Body of pancreas (tissue), 4 donors: ENCODE data around the gene SETD1A. TPM values are rescaled to one million over a fixed set of nuclear protein-coding genes. Genes with fewer than 3 reads are reported as not detected.
A peak's percentile ranks its signal among the peaks of the same experiment; 100 is the strongest.

ENCODE experiments used
- ATAC-seq: fragments of 150-250 bp; one replicate; pipeline ENCODE4 v1.9.1; 2016
- DNase-seq, 4 donors: peaks; one replicate each; pipeline ENCODE4 v3.0.0-alpha.2; 2019
- H3K27ac ChIP-seq, 4 donors: fragments of 200-600 bp; sonication (generic); 1 replicate in 3 of 4; 2 replicates in 1 of 4; pipeline versions ENCODE4 v1.5.1 to v1.6.1; 2016 to 2019; ENCODE audit warnings: mild to moderate bottlenecking in 1 of 4, mixed read lengths in 1 of 4, moderate library complexity in 1 of 4
- H3K27me3 ChIP-seq, 2 donors: fragments of 200-600 bp; sonication (generic); one replicate each; pipeline ENCODE4 v1.6.0; 2016; ENCODE audit warnings: mild to moderate bottlenecking in 1 of 2
- H3K36me3 ChIP-seq, 2 donors: fragments of 200-600 bp; sonication (generic); replicated peaks in 1 of 2; 2 replicates each; pipeline ENCODE4 v1.5.1; 2016; ENCODE audit warnings: low read depth in 2 of 2; ENCODE audit not compliant: insufficient read depth in 1 of 2
- H3K4me1 ChIP-seq: fragments of 200-600 bp; sonication (generic); one replicate; pipeline ENCODE4 v1.6.0; 2016
- H3K4me3 ChIP-seq, 2 donors: fragments of 200-600 bp; sonication (generic); 1 replicate in 1 of 2; 2 replicates in 1 of 2; pipeline ENCODE4 v1.5.1; 2016 to 2019
- H3K9me3 ChIP-seq, 3 donors: fragments of 200-600 bp; sonication (generic); 1 replicate in 2 of 3; 2 replicates in 1 of 3; pipeline ENCODE4 v1.5.1; 2016
- POLR2A ChIP-seq, 3 donors: fragments of 450-650 bp; IDR thresholded peaks; one replicate each; pipeline ENCODE4 v1.6.1; 2016; ENCODE audit warnings: antibody characterized with exemption in 3 of 3, mild to moderate bottlenecking in 2 of 3
- WGBS, 2 donors: methylation state at CpG; one replicate each; pipeline ENCODE4 v1.1.5; 2017; 5-methylcytosine and 5-hydroxymethylcytosine counted together
- intact Hi-C: fragments of 100-400 bp; cut with DNase I; formaldehyde crosslinking; loops from one replicate; pipeline ENCODE4 v1.15.1; 2023
- total RNA-seq, 2 donors: library from RNA; depleted of rRNA; stranded (reverse); fragments of >200 nt; gene quantifications; one replicate each; pipeline ENCODE4 v1.1.0, GENCODE V29; 2016
- TF ChIP-seq, protein P1 (sequence below), 7 experiments: fragments of 450-650 bp in 4 of 7; fragments of 200-600 bp in 3 of 7; sonication (generic) in 3 of 7; IDR thresholded peaks; one replicate each; pipeline ENCODE4 v1.5.1; 2016 to 2019; ENCODE audit warnings: antibody characterized with exemption in 7 of 7

The SETD1A gene
- total RNA-seq, 2 donors from 2014 or later: 4.7 to 10.9 TPM

DNA sequence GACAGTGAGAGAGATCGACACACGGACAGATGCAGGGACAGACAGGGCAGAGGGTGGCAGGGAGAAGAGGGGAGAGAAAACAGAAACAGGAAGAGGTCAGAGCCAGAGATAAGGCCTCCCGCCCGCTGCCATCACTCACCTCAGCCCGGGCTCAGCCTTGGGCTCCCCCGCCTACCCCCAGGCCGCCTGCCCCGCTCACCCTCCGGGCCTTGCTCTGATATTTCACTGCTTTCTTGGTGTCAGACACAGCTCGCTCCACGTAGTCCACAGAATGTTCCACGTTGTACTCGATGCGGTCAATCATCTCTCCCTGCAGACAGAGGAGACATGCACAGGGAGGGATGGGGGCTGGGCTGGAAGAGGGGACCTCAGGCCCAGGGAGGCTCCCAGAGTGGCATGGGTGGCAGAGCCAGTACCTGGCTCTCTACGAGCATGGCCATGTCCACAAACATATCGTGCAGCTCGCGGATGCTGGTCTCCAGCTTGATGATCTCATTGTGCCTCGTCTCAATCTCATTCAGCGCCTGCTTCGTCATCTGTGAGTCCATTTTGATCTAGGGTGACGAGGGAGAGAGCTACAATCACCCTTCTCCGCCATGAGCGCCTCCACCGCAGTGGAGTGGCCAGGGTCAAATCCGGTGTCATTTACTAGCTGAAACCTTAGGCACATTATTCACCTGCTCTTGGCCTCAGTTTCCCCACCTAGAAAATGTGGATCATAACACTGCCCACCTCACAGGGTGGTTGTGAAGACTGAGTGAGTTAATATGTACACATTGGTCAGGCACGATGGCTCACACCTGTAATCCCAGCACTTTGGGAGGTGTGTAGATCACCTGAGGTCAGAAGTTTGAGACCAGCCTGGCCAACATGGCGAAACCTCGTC, 35.6 kb downstream of the SETD1A start:
- ATAC-seq (no peak), DNase-seq (no peak)
- H3K36me3 ChIP-seq: peaks cover 0 to 2% of the 10 kb centered on the region in 2 donors
- 67 to 81% methylated on average over 26 to 28 of the region's 29 CpGs for WGBS, 2 donors
- no peak overlapping the region for H3K4me3 ChIP-seq
- no peak overlapping the region for H3K27ac ChIP-seq
- intact Hi-C loops: no loop called here
- TF ChIP-seq, protein P1, sequence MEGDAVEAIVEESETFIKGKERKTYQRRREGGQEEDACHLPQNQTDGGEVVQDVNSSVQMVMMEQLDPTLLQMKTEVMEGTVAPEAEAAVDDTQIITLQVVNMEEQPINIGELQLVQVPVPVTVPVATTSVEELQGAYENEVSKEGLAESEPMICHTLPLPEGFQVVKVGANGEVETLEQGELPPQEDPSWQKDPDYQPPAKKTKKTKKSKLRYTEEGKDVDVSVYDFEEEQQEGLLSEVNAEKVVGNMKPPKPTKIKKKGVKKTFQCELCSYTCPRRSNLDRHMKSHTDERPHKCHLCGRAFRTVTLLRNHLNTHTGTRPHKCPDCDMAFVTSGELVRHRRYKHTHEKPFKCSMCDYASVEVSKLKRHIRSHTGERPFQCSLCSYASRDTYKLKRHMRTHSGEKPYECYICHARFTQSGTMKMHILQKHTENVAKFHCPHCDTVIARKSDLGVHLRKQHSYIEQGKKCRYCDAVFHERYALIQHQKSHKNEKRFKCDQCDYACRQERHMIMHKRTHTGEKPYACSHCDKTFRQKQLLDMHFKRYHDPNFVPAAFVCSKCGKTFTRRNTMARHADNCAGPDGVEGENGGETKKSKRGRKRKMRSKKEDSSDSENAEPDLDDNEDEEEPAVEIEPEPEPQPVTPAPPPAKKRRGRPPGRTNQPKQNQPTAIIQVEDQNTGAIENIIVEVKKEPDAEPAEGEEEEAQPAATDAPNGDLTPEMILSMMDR (IDR thresholded peaks at IDR 0.05): no peak
- H3K9me3 ChIP-seq: no peaks in the 10 kb centered on the region
- no peaks in the 10 kb centered on the region for H3K27me3 ChIP-seq
- peaks cover 17% of the 10 kb centered on the region for H3K4me1 ChIP-seq

DNA sequence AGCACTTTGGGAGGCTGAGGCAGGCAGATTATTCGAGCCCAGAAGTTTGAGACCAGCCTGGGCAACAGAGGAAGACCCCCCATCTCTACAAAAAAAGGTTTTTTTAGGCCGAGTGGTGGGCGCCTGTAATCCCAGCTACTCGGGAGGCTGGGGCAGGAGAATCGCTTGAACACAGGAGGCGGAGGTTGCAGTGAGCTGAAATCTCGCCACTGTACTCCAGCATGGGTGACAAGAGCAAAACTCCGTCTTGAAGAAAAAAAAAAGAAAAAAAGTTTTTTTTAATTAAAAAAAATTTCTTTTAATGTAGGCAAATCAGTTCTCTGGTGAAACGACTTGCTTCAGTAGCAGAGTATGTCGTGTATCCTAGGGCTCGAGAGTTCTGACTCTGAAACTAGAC, 38.4 kb downstream of the SETD1A start:
- DNase-seq (no peak), ATAC-seq (no peak)
- 81 to 82% methylated on average over 11 of the region's 11 CpGs for WGBS, 2 donors
- H3K36me3 ChIP-seq: no peaks in the 10 kb centered on the region
- intact Hi-C loops: no loop called here
- no peaks in the 10 kb centered on the region for H3K27me3 ChIP-seq
- no peak overlapping the region for H3K4me3 ChIP-seq
- peaks cover 27% of the 10 kb centered on the region for H3K4me1 ChIP-seq
- peak overlapping the region in 1 of 4 donors; percentile 81 for H3K27ac ChIP-seq
- TF ChIP-seq, protein P1 (IDR thresholded peaks at IDR 0.05): no peak
- no peak for TF ChIP-seq POLR2A (IDR thresholded peaks at IDR 0.05)
- no peaks in the 10 kb centered on the region for H3K9me3 ChIP-seq

DNA sequence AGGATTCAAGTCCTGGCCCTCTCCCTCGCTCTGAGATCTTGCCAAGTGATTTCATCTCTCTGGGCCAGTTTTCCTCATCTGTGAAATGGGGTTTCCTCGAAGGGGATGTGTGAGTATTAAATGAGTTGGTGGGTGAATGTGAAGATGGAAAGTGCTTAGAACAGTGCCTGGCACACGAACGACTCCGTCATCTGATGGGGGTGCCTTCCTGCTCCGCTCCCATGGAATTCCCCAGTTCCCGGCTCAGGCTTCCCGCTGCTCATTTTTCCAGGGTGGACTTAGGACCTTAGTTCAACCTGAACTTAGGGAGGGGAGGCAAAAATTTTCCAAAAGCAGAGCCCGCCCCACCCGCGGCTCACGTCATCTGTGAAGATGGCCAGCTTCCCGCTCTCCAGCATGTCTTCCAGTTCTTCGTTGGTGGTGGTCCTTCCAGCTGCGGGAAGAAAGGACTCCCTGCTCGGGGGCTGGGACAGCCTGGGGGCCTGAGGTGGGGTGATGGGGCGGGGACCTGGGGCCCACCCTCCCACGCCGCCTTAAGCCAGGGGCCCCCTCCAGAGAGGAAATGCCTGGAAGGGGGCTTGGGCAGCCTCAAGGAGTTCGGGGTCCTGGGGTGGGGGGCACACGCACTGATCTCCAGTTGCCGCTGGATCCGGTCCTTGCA, 38.9 kb downstream of the SETD1A start:
- Histone ChIP-seq H3K36me3 (no peaks in the 10 kb centered on the region), H3K27me3 (no peaks in the 10 kb centered on the region), H3K4me3 (no peak overlapping the region), H3K27ac (peak overlapping the region in 3 of 4 donors; percentile 3 to 81 (median 67)), H3K9me3 (no peaks in the 10 kb centered on the region), H3K4me1 (peaks cover 27% of the 10 kb centered on the region)
- peak; percentile 19 for ATAC-seq
- intact Hi-C loops: no loop called here
- 19 to 34% methylated on average over 11 to 23 of the region's 23 CpGs for whole genome bisulfite sequencing, 2 donors
- TF ChIP-seq, protein P1 (IDR thresholded peaks at IDR 0.05): no peak
- no peak for TF ChIP-seq POLR2A (IDR thresholded peaks at IDR 0.05)
- peak in 1 of 4 donors; percentile 31 for DNase-seq

DNA sequence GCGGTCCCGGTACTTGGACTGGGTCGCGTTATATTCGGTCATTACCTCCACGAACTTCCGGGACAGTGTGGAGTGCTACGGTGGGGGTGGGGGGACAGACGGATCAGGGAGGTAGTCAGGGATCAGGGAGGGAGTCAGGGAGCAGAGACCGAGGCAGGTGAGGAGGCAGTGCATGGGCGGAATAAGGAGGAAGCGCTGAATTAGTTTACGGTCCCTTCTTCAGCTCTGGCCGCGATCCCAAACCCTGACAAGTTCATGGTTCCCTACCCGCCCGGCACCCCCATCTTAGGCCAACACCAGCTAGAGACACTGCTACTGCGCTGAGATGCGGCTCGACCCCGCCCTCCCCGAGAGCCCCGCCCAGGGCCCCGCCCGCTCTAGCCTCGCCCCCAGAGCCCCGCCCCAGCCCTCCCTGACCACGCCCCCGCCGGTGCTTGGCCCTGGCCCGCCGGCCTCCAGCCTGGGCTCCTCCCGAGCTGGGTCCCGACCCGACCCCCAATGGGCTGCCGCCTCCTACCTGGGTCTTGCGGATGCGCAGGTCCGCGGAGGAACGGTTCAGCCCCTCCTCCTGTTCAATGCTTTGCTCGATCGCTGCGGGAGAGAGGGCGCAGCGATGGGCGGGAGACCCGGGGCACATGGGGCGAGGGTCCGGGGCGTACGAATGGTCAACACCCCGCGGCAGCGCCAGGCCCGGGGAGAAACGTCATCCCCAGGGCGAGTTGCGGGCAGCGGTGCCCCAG, 39.6 kb downstream of the SETD1A start:
- WGBS, 2 donors: 3% methylated on average over 19 to 36 of the region's 60 CpGs
- peak; percentile 79 to 86 (median 82) for DNase-seq
- intact Hi-C loops: no loop called here
- no peaks in the 10 kb centered on the region for H3K27me3 ChIP-seq
- TF ChIP-seq, protein P1 (IDR thresholded peaks at IDR 0.05): no peak
- TF ChIP-seq POLR2A (IDR thresholded peaks at IDR 0.05): peak; percentile 24 to 74 (median 60)
- no peaks in the 10 kb centered on the region for H3K9me3 ChIP-seq
- H3K36me3 ChIP-seq: no peaks in the 10 kb centered on the region
- peaks cover 33% of the 10 kb centered on the region for H3K4me1 ChIP-seq
- H3K27ac ChIP-seq: peak overlapping the region in 3 of 4 donors; percentile 3 to 81 (median 67)
- H3K4me3 ChIP-seq: peak overlapping the region in 1 of 2 donors; percentile 18
- peak; percentile 90 for ATAC-seq
